GM19324 (cell line): ENCODE data around the gene SRCAP.

Experiments
- ATAC-seq: cut with Tn5 transposase; IDR thresholded peaks from one replicate; pipeline ENCODE4 v1.9.1; 2021; ENCODE audit warnings: mild to moderate bottlenecking, moderate library complexity; ENCODE audit not compliant: unreplicated experiment, low FRiP score

The SRCAP gene

GRCh38 chr16:30768583-30769181 lies 69.7 kb downstream of the SRCAP start:
- no peak for ATAC-seq

GRCh38 chr16:30769379-30770089 lies 70.6 kb downstream of the SRCAP start:
- no peak for ATAC-seq

GRCh38 chr16:30771726-30772125 lies 72.8 kb downstream of the SRCAP start:
- ATAC-seq, result no peak

GRCh38 chr16:30773826-30774225 lies 74.9 kb downstream of the SRCAP start:
- ATAC-seq, result no peak

GRCh38 chr16:30774367-30775130 lies 75.6 kb downstream of the SRCAP start:
- no peak for ATAC-seq

GRCh38 chr16:30775131-30775391 lies 76.1 kb downstream of the SRCAP start:
- no peak for ATAC-seq

- ATAC-seq, result no peak
Measured at GRCh38 chr16:30775392-30776188, 76.6 kb downstream of the SRCAP start.

GRCh38 chr16:30777591-30778297 lies 78.8 kb downstream of the SRCAP start:
- no peak for ATAC-seq

GRCh38 chr16:30778549-30779244 lies 79.7 kb downstream of the SRCAP start:
- no peak for ATAC-seq

GRCh38 chr16:30779596-30779995 lies 80.6 kb downstream of the SRCAP start:
- no peak for ATAC-seq

- no peak for ATAC-seq
Measured at GRCh38 chr16:30780021-30780420, 81.0 kb downstream of the SRCAP start.

GRCh38 chr16:30780549-30780948 lies 81.6 kb downstream of the SRCAP start:
- ATAC-seq, result no peak

- ATAC-seq, result no peak
Measured at GRCh38 chr16:30782486-30783279, 83.7 kb downstream of the SRCAP start.

GRCh38 chr16:30783280-30784109 lies 84.5 kb downstream of the SRCAP start:
- ATAC-seq, result no peak

GRCh38 chr16:30784215-30784614 lies 85.2 kb downstream of the SRCAP start:
- no peak for ATAC-seq

- ATAC-seq, result no peak
Measured at GRCh38 chr16:30785126-30786106, 86.4 kb downstream of the SRCAP start.
